Mucosa of descending colon (tissue), 3 donors: Measurements from ENCODE around the gene DHX34. TPM values are rescaled to one million over a fixed set of nuclear protein-coding genes. Genes with fewer than 3 reads are reported as not detected.
"Not testable (repeated sequence)": the region's sequence is repeated elsewhere in the genome, so short reads cannot be mapped to it uniquely, and the experiment has no call there.

Source experiments
- ATAC-seq: fragments of 200-7000 bp; cut with Tn5 transposase; one replicate; pipeline ENCODE4 v1.9.1; 2020; ENCODE audit warnings: mild to moderate bottlenecking, moderate library complexity
- DNase-seq, 3 donors: peaks; one replicate each; pipeline ENCODE4 v3.0.0-alpha.2; 2020
- H3K36me3 ChIP-seq: fragments of 200-600 bp; one replicate; pipeline ENCODE4 v1.8.0; 2021; ENCODE audit warnings: low read depth, mild to moderate bottlenecking
- H3K4me1 ChIP-seq: fragments of 200-600 bp; one replicate; pipeline ENCODE4 v1.8.0; 2021; ENCODE audit warnings: low read depth, mild to moderate bottlenecking
- H3K4me3 ChIP-seq: fragments of 200-600 bp; one replicate; pipeline ENCODE4 v1.8.0; 2021; ENCODE audit warnings: mild to moderate bottlenecking
- H3K9me3 ChIP-seq: fragments of 200-600 bp; one replicate; pipeline ENCODE4 v1.8.0; 2021; ENCODE audit warnings: mild to moderate bottlenecking
- CTCF ChIP-seq: fragments of 200-600 bp; IDR thresholded peaks from one replicate; pipeline ENCODE4 v1.8.0; 2022; ENCODE audit warnings: antibody characterized with exemption, mild to moderate bottlenecking
- intact Hi-C, 2 donors: fragments of 100-400 bp; cut with DNase I in 1 of 2; cut with micrococcal nuclease in 1 of 2; formaldehyde crosslinking; loops; one replicate each; pipeline versions ENCODE4 v1.11.0 to v1.11.1; 2022; cut with DNase I, micrococcal nuclease
- total RNA-seq, 3 donors: library from RNA; stranded (reverse); fragmentation: NEBNext Ultra II Directional in 2 of 3; extraction: Animal tissue kit (Norgen Biotek cat#: 25700) in 2 of 3; gene quantifications; one replicate each; pipeline versions ENCODE4 v1.2.1 to v1.2.4, GENCODE V29; 2021 to 2023
- donor health status: DM: no; HTN: no; CAD: no; lungs with moderate emphysema.
- donor health status: DM: no; HTN: no; CAD: no.
- donor health status: DM: no; HTN: yes; CAD: no.

DHX34 gene
- total RNA-seq, 3 donors from 2014 or later: 8.7 to 12.3 (median 11.0) TPM

GRCh38 chr19:47362321-47362720 lies 13.2 kb downstream of the DHX34 start:
- intact Hi-C loops: no loop called here
- DNase-seq (no peak), ATAC-seq (no peak)
- Histone ChIP-seq H3K9me3 (no peaks in the 10 kb centered on the region), H3K36me3 (peaks cover 3% of the 10 kb centered on the region), H3K4me3 (no peak overlapping the region), H3K4me1 (no peaks in the 10 kb centered on the region)
- TF ChIP-seq CTCF: no peak

- intact Hi-C loops: no loop called here
- no peak for TF ChIP-seq CTCF
- no peaks in the 10 kb centered on the region for H3K4me1 ChIP-seq
- ATAC-seq (peak; percentile 45), DNase-seq (peak in 1 of 3 donors; percentile 18)
- no peaks in the 10 kb centered on the region for H3K9me3 ChIP-seq
- no peaks in the 10 kb centered on the region for H3K36me3 ChIP-seq
- H3K4me3 ChIP-seq: no peak overlapping the region
These were observed 14.8 kb downstream of the DHX34 start for GRCh38 chr19:47363758-47364531.

GRCh38 chr19:47365455-47365854 lies 16.3 kb downstream of the DHX34 start:
- ATAC-seq, intact Hi-C loops, H3K4me1 ChIP-seq, H3K36me3 ChIP-seq, H3K4me3 ChIP-seq, H3K9me3 ChIP-seq, DNase-seq: not testable (repeated sequence)

GRCh38 chr19:47370045-47370611 lies 21.0 kb downstream of the DHX34 start:
- no peak for TF ChIP-seq CTCF

GRCh38 chr19:47371261-47371660 lies 22.1 kb downstream of the DHX34 start:
- no peak for ATAC-seq
- no peaks in the 10 kb centered on the region for H3K9me3 ChIP-seq
- TF ChIP-seq CTCF: no peak
- no peaks in the 10 kb centered on the region for H3K36me3 ChIP-seq
- intact Hi-C loops: no loop called here
- no peak overlapping the region for H3K4me3 ChIP-seq
- DNase-seq: no peak
- H3K4me1 ChIP-seq: no peaks in the 10 kb centered on the region

More at GRCh38 chr19:47370045-47370611, 21.0 kb downstream of the DHX34 start:
- Histone ChIP-seq H3K4me1 (no peaks in the 10 kb centered on the region), H3K9me3 (no peaks in the 10 kb centered on the region), H3K36me3 (no peaks in the 10 kb centered on the region), H3K4me3 (no peak overlapping the region)
- ATAC-seq (peak; percentile 51), DNase-seq (no peak)
- intact Hi-C loops: no loop called here

- no peak for TF ChIP-seq CTCF
- DNase-seq (no peak), ATAC-seq (no peak)
- H3K9me3 ChIP-seq: no peaks in the 10 kb centered on the region
- intact Hi-C loops: no loop called here
- H3K4me3 ChIP-seq: no peak overlapping the region
- no peaks in the 10 kb centered on the region for H3K36me3 ChIP-seq
- H3K4me1 ChIP-seq: no peaks in the 10 kb centered on the region
These were observed 23.5 kb downstream of the DHX34 start for GRCh38 chr19:47372603-47373002.
